Stimulated activated CD4-positive, alpha-beta T cell treated with anti-CD3 and anti-CD28 coated beads, Interleukin-2, amount 100 ng/mL, for 24 hours (primary cell): ENCODE results near the gene METAP2.

Experiments used
- DNase-seq, 2 donors: peaks; one replicate each; pipeline ENCODE4 v3.0.0-alpha.2; 2020

Gene METAP2

GRCh38 chr12:95516757-95517156 lies 42.8 kb downstream of the METAP2 start:
- DNase-seq, result no peak

GRCh38 chr12:95517246-95517645 lies 43.3 kb downstream of the METAP2 start:
- no peak for DNase-seq

- DNase-seq, result no peak
These were observed 45.0 kb downstream of the METAP2 start for GRCh38 chr12:95518944-95519343.

DNA sequence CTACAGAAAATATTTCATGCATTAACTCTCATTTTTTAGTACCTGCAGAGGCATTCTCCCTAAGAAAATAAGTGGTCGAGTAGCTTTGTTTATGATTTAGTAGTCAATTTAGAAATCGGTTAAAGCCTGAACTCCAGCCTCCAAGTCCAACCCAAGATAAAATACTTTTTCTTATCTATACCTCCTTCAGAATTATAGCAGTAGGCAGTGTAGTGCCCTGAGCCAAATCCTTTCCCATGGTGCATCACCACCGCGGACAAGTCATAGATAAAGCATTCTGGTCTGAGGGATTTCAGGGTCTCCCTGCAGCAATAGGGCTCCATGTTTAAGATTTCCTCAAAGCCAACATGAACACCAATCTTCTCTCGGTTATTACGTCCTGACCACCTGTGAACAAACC lies 46.9 kb downstream of the METAP2 start:
- DNase-seq, result no peak

- DNase-seq, result no peak
These were observed 48.7 kb downstream of the METAP2 start for GRCh38 chr12:95522692-95523091.

GRCh38 chr12:95528431-95528830 lies 54.5 kb downstream of the METAP2 start:
- no peak for DNase-seq

DNA sequence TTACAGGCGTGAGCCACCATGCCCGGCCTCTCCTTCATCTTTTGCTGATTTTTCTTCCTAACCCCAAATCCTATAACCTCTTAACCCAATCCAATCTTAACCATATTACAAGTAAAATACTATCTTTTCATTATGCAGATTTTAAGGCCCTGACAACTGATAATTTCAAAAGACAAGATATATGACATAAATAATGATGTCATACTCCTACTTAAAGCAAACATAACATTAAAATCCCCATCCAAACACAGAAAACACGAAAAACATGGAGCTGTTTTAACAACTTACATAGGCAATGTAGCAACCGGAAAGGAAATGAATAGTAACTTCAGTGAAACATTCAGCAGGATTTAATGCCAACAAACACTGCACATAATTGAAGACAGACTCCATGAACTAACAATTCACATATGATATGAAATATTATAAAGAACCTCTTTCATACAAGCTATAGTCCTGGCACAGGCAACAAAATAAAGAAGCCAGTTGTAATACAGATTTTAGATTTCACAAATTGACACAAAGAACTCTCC lies 55.8 kb downstream of the METAP2 start:
- no peak for DNase-seq

DNA sequence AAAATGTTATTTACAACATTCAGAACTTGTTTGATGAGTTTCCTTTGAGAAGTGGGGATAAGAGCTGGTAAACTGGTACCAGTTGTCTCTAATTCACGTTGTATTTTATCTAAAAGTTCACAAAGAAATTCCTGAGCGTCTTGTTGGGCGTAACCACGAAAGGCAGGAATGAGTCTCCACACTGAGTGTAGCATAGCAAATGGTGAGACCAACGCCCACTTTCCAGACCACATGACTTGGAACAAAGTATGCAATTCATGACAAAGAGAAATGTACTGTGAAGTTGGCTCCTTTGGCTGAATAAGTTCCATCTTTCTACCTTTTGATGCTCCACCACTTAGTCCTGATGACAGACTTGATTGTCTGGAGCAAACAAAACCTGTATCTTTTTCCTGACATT lies 58.9 kb downstream of the METAP2 start:
- DNase-seq, result peak in 1 of 2 donors; percentile 25

- DNase-seq, result no peak
These were observed 60.0 kb downstream of the METAP2 start for GRCh38 chr12:95533985-95534384.

GRCh38 chr12:95538006-95538405 lies 64.1 kb downstream of the METAP2 start:
- no peak for DNase-seq

DNA sequence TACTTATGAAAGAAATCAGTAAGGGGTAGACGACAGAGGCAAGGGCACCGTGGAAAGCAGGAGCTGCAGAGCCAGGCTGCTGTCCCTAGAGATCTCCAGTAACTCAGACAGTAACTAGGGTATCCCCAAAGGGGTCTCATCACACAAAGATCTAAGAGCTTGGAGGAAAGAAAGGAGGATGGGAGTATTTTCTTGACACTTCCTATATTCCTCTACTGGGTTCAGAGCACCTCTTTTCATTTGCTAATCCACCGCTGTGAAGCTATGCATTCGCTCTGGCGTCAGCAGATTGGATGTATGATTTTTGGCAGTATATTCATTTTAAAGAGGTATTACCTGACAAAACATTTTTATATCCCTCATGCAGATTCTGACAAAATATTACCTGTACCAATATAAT lies 64.7 kb downstream of the METAP2 start:
- no peak for DNase-seq

DNA sequence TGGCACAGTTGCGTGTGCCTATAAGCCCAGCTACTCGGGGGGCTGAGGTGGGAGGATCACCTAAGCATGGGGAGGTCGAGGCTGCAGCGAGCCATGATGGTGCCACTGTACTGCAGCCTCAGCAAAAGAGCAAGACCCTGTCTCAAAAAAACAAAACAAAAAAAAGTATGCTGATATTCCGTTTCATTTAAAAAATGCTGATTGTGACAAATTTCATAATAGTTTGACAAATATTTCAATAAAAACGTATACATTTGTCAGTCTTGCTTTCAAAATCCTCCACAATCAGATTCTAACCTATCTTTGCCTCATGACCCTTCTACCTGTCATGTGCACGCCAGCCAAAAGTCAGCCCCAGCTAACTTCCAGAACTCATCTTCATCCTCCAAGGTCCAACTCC lies 67.5 kb downstream of the METAP2 start:
- no peak for DNase-seq

DNA sequence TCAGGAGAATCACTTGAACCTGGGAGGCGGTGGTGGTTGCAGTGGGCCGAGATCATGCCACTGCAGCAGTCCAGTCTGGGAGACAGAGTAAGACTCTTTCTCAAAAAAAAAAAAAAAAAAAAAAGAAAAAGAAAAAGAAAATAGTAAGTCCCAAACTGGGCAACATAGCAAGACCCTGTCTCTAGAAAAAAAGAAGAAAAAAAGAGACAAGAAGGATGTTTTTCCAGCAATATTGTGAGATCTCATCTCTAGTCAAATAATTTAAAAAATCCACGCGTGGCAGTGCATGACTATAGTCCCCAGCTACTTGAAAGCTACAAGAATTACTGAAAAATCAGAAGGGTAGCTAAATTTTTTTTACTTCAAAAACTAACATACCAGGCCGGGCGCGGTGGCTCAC lies 69.4 kb downstream of the METAP2 start:
- no peak for DNase-seq

DNA sequence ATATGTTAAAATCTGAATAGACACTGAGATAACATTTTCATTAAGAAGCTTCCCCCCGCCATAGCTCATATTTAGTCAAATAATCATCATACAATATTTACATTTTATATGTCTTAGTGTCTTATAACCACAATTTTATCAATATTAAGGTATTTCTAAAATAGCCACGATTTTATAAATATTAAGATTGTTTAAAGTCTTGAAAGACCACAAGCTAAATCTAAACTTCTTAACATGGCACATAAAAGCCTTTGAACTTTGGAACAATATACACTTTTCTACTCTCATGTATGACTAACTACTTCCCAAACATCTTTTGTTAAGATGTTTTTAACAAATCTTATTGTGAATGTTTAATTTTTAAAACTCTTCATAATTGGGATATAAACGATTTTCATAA lies 70.8 kb downstream of the METAP2 start:
- no peak for DNase-seq

- no peak for DNase-seq
These were observed 71.4 kb downstream of the METAP2 start for GRCh38 chr12:95545303-95545702.

GRCh38 chr12:95545731-95546490 lies 72.0 kb downstream of the METAP2 start:
- DNase-seq, result no peak

DNA sequence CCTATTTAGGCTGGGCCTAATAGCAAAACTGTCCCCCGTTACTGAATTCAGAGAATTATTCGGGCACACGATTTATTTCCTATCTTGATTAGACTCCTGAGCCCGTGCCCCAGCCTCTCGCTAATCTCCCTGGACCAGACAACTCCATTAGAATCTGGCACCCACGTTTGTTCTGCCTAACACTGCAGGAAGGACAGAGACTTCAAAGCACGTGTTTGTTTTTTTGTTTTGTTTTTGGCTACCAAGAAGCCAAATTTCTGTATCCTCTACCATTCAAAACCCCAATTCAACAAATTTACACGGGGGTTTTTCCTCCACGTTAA lies 72.5 kb downstream of the METAP2 start:
- no peak for DNase-seq

GRCh38 chr12:95547522-95548055 lies 73.6 kb downstream of the METAP2 start:
- DNase-seq, result no peak

DNA sequence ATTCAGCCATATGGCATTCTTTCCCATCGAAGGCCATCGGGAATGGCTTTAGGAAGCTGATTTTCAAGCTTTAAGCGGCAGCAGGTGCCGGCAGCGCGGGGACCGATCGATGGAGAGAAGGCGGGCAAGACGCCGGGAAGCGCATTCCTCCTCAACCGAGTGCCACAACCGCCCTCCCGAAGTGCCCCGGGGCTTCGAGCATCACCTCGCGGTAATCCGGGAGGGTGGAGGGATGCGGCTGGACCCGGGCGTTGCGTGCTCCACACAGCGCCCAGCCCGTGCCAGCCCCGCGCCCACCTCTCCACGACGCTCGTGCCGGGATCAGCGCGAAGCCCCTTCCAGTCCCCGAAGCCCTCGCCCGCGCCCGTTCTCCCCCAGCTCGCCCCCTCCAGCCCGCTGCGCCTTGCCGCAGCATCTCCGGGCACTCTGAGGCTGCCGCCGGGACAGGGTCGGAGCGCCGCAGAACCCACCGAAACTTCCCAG lies 74.1 kb downstream of the METAP2 start:
- DNase-seq, result peak; percentile 46 to 53

DNA sequence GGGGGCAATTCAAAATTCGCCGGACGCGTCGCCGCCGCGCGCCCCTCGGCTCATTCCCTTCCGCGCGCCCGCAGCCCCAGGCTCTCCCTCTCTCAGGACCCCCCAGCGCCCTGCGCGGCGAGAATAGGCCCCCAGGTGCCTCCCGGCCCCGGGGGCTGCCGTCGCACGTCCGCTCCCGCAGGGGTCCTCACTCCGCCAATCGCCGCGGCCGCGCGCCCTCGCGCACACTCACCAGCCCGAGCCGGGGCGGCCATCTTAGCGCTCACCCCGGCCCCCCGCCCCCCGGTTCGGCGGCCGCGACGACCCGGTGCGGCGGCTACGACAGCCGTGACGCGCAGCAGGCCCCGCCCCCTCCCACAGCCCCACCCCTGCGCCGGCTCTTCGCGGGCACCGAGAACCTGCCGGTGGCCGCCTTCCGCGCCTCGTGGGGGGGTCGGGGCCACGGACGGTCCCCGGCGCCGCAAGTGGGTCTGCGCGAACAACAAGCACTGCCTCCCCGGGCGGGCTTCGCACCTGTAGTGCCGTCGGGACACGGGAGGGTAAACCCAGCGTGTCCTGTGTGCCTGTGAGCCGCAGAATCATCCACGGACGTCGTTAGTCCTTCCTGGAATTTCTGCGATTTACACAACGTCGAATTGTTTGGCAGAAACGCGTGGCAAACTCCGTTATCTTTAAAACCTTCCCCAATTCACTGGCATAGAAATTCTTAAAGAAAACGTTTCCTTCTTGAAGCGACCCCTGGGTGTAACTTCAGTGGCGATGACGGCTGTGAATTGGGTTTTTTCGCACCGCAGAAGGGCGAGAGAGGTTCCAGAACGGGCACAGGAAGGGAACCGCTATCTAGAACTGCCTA lies 74.8 kb downstream of the METAP2 start:
- DNase-seq, result peak; percentile 73 to 74

DNA sequence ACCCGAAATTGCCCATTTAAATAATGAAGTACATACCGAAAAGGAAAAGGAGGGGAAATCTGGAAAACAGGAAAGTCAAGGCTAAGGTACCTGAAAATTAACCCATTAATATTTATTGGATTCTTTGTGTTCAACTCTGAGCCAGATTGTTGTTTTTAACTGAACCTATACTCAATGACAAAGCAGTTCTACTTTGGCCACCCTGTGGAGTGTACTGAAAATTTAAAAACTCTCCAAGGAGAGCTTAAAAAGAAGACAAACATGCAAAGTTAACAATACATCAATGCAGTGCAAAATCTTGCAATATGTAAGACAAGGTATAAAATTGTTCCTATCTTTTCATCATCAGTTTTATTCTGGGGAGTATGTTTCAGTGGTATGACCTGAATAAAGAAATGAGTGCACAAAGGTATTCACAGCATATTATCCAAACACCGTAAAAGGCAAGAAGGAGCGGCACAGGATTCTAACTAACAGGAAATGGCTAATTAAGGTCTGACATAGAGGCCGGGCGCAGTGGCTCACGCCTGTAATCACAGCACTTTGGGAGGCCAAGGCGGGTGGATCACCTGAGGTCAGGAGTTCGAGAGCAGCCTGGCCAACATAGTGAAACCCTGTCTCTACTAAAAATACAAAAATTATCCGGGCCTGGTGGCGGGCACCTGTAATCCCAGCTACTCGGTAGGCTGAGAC lies 75.6 kb downstream of the METAP2 start:
- DNase-seq, result no peak

DNA sequence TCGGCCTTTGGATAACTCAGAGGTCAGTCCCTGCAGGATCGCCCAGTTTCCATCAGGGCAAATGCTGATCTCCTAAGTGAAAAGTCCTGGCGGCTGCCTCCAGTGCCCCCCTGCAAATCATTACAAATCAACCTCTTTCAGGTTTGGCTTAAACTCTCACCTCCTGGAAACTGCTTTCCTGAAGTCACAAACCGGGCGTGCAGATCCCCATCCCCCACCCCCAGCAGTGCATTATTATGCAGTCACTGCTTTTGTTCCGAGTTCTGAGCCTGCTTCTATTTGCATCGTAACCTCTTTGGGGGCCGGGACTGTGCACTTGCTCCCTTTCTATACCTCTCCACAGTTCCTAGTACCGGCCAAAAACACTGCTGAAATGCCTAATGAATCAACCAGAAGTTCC lies 77.4 kb downstream of the METAP2 start, which contains the start of gene USP44:
TSS of gene USP44 (minus strand) at position 172 of the 400 bp plus-strand sequence. CDS start 17,220 bp downstream, outside the sequence.
- DNase-seq, result peak; percentile 21 to 26
